GM21447 (cell line): ENCODE data around the gene DPP8.
"Not testable (repeated sequence)": the region's sequence is repeated elsewhere in the genome, so short reads cannot be mapped to it uniquely, and the experiment has no call there.

ENCODE experiments used
- ATAC-seq: cut with Tn5 transposase; IDR thresholded peaks from one replicate; pipeline ENCODE4 v1.9.1; 2021; ENCODE audit not compliant: unreplicated experiment

Gene DPP8

GRCh38 chr15:65516997-65517865, at the start of gene DPP8:
DPP8 (minus strand) TSS chr15:65517689; CDS start chr15:65512553, 5,136 bp downstream.
- ATAC-seq, result peak; percentile 88

GRCh38 chr15:65561934-65562333, 44.4 kb upstream of the DPP8 start:
- no peak for ATAC-seq

- no peak for ATAC-seq
These were observed 42.5 kb upstream of the DPP8 start for GRCh38 chr15:65559941-65560340.

- no peak for ATAC-seq
These were observed 41.7 kb upstream of the DPP8 start for GRCh38 chr15:65558997-65559760.

GRCh38 chr15:65558336-65558735, 40.8 kb upstream of the DPP8 start:
- no peak for ATAC-seq

GRCh38 chr15:65556622-65557021, 39.1 kb upstream of the DPP8 start:
- no peak for ATAC-seq

- ATAC-seq, result no peak
These were observed 36.2 kb upstream of the DPP8 start for GRCh38 chr15:65553691-65554090.

GRCh38 chr15:65552851-65553250, 35.4 kb upstream of the DPP8 start:
- ATAC-seq, result not testable (repeated sequence)

- no peak for ATAC-seq
These were observed 33.7 kb upstream of the DPP8 start for GRCh38 chr15:65551183-65551582.

- ATAC-seq, result no peak
These were observed 33.2 kb upstream of the DPP8 start for GRCh38 chr15:65550681-65551098.

- not testable (repeated sequence) for ATAC-seq
These were observed 31.8 kb upstream of the DPP8 start for GRCh38 chr15:65549288-65549687.

- ATAC-seq, result no peak
These were observed 30.4 kb upstream of the DPP8 start for GRCh38 chr15:65547841-65548240.

- ATAC-seq, result no peak
These were observed 23.8 kb upstream of the DPP8 start for GRCh38 chr15:65541231-65541820.

GRCh38 chr15:65540314-65540713, 22.8 kb upstream of the DPP8 start:
- no peak for ATAC-seq

- ATAC-seq, result no peak
These were observed 17.7 kb upstream of the DPP8 start for GRCh38 chr15:65535192-65535591.

GRCh38 chr15:65533057-65533756, 15.7 kb upstream of the DPP8 start:
- ATAC-seq, result no peak

GRCh38 chr15:65532738-65533051, 15.2 kb upstream of the DPP8 start:
- no peak for ATAC-seq

GRCh38 chr15:65530318-65531111, 13.0 kb upstream of the DPP8 start, which contains the start of gene HACD3:
HACD3 (plus strand) TSS chr15:65530463; CDS start chr15:65530632, 169 bp downstream.
- ATAC-seq, result peak; percentile 59

- no peak for ATAC-seq
These were observed 12.4 kb upstream of the DPP8 start for GRCh38 chr15:65529762-65530317.

GRCh38 chr15:65528461-65529060, 11.1 kb upstream of the DPP8 start:
- ATAC-seq, result no peak
